Esophagus muscularis mucosa (tissue), 3 donors: Measurements from ENCODE around the gene SPATA20.

Experiments
- CTCF ChIP-seq, 3 experiments: fragments of 200-600 bp in 2 of 3; fragments of 450-650 bp in 1 of 3; sonication (generic) in 2 of 3; IDR thresholded peaks; one replicate each; pipeline ENCODE4 v1.5.1; 2017 to 2019; ENCODE audit warnings: antibody characterized with exemption in 3 of 3, mild to moderate bottlenecking in 2 of 3, moderate library complexity in 1 of 3
- POLR2AphosphoS5 ChIP-seq, 2 donors: sonication (generic); formaldehyde crosslinking; IDR thresholded peaks; one replicate each; pipeline ENCODE4 v1.6.1; 2017; ENCODE audit warnings: antibody characterized with exemption in 2 of 2

DNA sequence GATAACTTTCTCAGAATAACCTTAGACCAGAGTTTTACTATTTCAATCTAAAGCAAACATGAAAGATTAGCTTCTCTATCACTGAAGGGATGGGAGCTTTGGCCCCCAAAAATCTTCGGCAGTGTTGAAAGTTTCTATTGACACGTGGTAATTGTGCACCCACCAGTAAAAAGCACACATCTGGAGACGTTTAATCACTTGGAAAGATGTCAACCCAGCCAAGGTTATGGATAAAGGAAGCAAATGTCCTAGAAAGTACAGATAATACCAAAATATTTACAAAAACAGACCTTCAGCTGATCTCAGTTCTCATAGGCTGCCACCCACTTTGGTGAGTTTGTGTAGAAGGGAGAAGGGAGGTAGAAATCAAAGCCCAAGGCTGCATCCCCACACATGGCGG lies 33.5 kb upstream of the SPATA20 start:
- no peak for TF ChIP-seq POLR2AphosphoS5 (IDR thresholded peaks at IDR 0.05)
- no peak for TF ChIP-seq CTCF (IDR thresholded peaks at IDR 0.05)
